Adrenal gland (tissue), 5 donors: ENCODE measurements around the gene ZNF205.

Experiments used
- POLR2A ChIP-seq, 2 donors: fragments of 450-650 bp; IDR thresholded peaks; one replicate each; pipeline ENCODE4 v1.6.1; 2017; ENCODE audit warnings: antibody characterized with exemption in 2 of 2, mild to moderate bottlenecking in 2 of 2, moderate library complexity in 1 of 2
- TF ChIP-seq, protein P1 (sequence below), 6 experiments: fragments of 450-650 bp in 4 of 6; fragments of 200-600 bp in 2 of 6; sonication (generic) in 1 of 6; IDR thresholded peaks; 1 replicate in 5 of 6; 2 replicates in 1 of 6; pipeline versions ENCODE4 v1.5.1 to v1.8.0; 2016 to 2021; ENCODE audit warnings: antibody characterized with exemption in 6 of 6, mild to moderate bottlenecking in 2 of 6, moderate library complexity in 1 of 6
- donor health status: DM: no; HTN: no; CAD: no.

DNA sequence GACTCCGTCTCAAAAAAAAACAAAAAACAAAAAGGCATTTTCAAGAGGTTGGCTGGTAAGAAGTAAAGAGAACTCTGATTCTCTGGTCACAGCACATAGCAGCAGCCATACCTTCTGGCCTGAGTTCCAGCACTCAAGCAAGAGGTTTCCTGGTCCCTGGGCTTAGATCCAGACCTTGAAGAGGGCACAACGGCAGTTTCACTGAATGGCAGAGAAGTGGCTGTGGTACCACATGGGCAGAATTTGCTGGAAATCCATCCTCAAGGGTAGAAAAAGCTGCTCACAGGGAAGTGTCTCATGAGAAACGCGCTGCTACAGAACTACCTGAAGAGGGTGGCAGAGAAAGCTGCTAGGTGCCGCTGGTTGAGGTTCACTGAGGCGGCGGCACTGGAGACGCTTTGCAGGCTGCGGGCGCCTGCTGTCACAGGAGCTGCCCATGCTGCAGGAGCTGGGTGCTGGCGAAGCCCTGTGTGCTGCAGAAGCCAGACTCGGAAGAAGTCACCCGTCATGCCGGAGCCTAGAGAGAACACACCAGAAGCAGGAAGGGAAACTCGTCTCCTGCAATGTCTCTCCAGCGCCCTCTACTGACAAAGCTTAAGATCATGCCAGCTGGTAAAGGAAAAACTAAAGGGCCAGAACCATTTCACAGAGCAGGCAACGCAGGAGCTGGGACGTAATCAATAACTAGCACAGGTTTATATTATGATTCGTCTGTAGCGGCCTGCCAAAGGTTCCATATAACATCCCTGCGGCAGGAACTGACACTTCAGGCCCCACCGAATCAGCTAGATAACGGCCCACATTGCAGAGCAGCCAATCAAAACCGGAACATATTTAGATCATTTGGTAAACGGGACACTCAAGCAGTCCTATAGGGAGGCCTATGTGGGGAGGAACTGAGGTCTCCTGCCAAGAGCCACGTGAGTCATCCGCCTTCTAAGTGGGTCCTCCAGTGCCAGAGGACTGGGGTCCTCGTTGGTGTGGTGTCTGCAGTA lies 17.0 kb downstream of the ZNF205 start:
- TF ChIP-seq, protein P1, sequence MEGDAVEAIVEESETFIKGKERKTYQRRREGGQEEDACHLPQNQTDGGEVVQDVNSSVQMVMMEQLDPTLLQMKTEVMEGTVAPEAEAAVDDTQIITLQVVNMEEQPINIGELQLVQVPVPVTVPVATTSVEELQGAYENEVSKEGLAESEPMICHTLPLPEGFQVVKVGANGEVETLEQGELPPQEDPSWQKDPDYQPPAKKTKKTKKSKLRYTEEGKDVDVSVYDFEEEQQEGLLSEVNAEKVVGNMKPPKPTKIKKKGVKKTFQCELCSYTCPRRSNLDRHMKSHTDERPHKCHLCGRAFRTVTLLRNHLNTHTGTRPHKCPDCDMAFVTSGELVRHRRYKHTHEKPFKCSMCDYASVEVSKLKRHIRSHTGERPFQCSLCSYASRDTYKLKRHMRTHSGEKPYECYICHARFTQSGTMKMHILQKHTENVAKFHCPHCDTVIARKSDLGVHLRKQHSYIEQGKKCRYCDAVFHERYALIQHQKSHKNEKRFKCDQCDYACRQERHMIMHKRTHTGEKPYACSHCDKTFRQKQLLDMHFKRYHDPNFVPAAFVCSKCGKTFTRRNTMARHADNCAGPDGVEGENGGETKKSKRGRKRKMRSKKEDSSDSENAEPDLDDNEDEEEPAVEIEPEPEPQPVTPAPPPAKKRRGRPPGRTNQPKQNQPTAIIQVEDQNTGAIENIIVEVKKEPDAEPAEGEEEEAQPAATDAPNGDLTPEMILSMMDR (IDR thresholded peaks at IDR 0.05): peak; percentile 84 to 94 (median 90)
- no peak for TF ChIP-seq POLR2A (IDR thresholded peaks at IDR 0.05)
